GM12872 (cell line): ENCODE results near the gene ETV7.

Source experiments
- TF ChIP-seq, protein P1 (sequence below): IDR thresholded peaks from 3 replicates; pipeline ENCODE4 v1.5.1; 2011; ENCODE audit warnings: low read depth, mild to moderate bottlenecking, low read length, moderate library complexity; ENCODE audit not compliant: insufficient read depth

ETV7 gene

DNA sequence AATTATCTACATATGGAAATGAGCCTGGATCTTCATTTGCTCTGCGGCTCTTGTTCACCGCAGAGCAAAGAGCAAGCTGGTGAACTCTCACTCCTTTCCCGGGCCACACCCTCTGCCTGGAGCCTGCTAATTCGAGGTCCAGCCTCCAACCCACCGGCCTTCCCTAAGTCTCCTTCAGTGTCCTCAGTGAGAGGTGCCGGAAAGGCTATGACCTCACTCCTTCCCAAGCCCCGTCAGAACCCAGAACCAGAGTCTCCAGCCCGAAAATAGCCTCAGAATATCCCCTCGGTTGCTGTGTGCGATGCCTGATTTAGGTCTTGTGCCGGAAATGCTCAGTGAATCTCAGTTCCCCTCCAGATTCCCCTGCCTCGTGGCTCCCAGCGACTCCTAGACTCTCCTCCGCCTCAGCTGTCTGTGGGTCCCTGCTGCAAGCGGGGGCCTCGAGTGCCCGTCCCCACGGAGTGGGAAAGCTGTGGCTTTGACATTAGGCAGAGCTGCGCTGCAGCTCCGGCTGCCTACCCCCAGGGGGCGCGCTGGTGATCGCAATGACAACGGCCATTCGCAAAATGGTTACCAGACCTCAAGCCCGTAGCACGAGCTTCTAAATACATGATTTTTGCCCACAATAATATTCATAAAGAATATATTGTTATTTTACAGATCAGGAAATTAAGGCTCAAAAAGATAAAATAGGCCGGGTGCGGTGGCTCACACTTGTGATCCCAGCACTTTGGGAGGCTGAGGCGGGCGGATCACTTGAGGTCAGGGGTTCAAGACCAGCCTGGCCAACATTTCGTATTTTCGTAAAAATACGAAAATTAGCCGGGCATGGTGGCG is 46.6 kb downstream of the ETV7 start:
- TF ChIP-seq, protein P1, sequence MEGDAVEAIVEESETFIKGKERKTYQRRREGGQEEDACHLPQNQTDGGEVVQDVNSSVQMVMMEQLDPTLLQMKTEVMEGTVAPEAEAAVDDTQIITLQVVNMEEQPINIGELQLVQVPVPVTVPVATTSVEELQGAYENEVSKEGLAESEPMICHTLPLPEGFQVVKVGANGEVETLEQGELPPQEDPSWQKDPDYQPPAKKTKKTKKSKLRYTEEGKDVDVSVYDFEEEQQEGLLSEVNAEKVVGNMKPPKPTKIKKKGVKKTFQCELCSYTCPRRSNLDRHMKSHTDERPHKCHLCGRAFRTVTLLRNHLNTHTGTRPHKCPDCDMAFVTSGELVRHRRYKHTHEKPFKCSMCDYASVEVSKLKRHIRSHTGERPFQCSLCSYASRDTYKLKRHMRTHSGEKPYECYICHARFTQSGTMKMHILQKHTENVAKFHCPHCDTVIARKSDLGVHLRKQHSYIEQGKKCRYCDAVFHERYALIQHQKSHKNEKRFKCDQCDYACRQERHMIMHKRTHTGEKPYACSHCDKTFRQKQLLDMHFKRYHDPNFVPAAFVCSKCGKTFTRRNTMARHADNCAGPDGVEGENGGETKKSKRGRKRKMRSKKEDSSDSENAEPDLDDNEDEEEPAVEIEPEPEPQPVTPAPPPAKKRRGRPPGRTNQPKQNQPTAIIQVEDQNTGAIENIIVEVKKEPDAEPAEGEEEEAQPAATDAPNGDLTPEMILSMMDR: peak; percentile 99

DNA sequence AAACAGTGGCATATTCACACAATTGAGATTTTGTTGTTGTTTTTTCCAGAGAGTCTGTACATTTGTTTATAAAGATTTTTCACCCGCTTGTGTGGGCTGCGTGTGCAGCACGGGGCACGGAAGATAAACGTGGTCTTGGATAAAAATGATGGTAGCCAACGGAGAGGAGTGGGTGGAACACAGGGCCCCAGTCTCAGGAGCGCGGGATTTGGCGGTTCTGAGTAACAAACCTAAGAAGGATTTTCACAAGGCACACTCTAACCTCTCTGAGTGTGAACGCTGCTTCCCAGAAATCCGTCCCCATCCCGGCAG is 47.2 kb downstream of the ETV7 start:
- TF ChIP-seq, protein P1: no peak

DNA sequence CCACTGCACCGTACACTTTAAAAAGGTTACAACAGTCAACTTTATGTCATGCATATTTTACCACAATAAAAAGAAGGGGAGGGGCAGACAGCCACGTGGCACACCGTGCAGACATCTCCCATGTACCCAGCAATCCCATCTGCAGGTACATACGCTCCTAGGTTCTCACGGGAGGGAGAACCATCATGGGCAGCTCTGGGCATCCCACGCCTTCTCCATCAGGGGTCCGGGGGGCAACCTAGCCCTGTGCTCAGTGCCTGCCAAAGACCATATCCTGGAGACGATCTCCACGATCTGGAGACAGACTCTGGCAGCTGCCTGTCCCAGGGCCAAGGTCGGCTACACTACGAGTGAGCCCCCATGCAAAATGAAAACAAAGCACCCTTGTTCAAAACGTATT is 48.3 kb downstream of the ETV7 start:
- TF ChIP-seq, protein P1: no peak

DNA sequence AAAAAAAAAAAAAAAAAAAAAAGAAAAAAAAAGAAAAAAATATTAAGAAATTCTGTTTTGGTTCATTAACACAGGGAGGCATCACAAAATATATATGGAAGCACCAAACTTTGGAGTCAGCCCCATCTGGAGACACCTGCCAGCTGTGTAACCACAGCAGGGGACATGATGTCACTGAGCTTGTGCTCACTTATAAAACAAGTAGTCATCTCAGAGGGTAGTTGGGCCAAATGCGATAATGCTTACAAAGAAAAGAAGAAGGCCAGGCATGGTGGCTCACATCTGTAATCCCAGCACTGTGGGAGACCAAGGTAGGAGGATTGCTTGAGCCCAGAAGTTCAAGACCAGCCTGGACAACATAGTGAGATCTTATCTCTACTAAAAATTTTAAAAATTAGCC is 49.7 kb downstream of the ETV7 start:
- TF ChIP-seq, protein P1: no peak

DNA sequence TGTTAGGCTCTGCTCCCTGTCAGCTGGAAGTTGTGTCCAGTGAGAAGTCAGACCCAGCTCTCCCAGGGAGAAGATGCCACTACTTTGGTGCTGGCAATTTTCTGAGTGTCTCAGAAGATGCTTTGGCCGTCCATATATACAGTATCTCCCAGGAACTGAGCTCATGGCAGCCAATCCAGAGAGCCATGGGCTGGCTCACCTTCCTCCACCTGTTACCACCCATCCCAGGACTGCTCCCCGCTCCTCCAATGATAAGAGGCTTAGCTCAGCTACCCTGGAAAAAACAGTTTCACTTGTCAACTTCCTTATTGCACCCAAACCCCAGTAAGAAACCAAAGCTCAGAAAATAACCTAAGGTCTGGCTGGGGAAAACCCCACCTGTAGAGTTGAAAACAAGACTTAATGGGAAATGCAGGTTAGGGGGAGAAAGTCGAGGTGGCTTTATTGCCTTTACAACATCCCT is 50.7 kb downstream of the ETV7 start, which contains the start of gene BNIP5:
Gene BNIP5, minus strand, starts transcription at position 110 of the 463 bp plus-strand sequence. CDS start 6,198 bp downstream, outside the sequence.
- TF ChIP-seq, protein P1: no peak

DNA sequence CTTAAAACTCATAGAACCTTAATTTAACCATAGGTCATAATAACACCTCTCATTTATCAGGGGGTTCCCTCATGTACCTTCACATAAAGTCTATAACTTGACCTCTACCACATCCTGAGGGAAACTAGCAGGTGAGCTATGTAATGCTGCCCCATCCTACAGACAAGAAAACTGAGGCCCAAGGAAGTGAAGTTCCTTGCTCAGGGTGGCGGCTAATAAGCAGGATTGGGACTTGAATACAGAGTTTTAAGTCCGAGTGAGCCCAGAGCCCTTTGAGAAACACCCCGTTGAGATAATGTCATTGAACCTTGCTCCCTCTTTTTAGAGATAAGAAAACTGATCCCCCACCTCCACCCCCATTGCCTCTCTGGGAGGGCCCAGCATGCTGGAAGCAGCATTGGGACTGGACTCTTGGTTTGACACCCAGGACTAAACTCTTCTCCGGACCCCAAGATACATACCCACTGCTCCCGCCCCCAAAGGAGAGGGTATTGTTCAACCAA is 51.2 kb downstream of the ETV7 start:
- TF ChIP-seq, protein P1: no peak

DNA sequence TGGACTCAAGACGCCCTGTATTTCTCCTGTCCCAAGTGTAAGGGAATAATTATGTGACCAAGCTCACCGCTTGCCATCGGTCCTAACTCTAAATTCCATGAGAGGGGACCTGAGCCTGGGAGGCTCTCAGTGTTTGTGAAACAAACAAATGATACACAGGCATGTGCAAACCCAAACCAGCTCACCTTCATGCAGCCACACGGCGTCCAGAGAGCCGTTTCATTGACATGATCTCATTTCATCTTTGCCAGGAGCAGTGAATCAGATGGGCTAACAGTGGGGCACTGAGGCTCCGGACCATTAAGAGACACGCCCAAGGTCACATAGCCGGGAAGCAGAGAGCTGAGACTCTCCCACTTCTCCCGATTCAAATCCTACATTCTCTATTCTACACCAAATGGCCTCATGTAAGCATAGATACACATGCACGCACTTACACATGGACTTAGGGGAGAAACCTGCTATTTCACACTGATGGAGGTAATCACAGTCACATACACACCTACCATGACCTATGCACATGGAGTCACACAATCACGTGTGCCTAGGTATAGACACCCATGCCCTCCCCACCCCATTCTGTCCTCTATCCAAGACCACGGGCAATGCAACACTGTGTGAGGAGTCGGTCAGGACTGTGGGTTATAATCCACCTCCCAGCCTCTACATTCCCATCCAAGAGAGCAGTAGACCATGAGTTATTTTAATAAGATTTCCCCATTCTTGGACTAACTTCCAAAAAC is 51.8 kb downstream of the ETV7 start:
- TF ChIP-seq, protein P1: no peak
